GM12878 (cell line): ENCODE measurements around the gene COX6B1. TPM values are rescaled to one million over a fixed set of nuclear protein-coding genes. Genes with fewer than 3 reads are reported as not detected.

ENCODE experiments used
- BCL11A ChIP-seq: IDR thresholded peaks from 2 replicates; pipeline ENCODE4 v1.6.1; 2011; ENCODE audit warnings: low read depth, low read length
- CREB1 ChIP-seq: IDR thresholded peaks from 2 replicates; pipeline ENCODE4 v1.6.1; 2012; ENCODE audit warnings: low read depth, mild to moderate bottlenecking, inconsistent platforms
- CREM ChIP-seq: IDR thresholded peaks from 2 replicates; pipeline ENCODE4 v1.6.1; 2014; ENCODE audit warnings: antibody characterized with exemption, low read depth
- CTCF ChIP-seq, 3 experiments: IDR thresholded peaks in 2 of 3; conservative IDR thresholded peaks in 1 of 3; 2 replicates each; pipeline ENCODE4 v1.5.1; 2011; ENCODE audit warnings: low read depth in 3 of 3, low read length in 3 of 3, mild to moderate bottlenecking in 3 of 3, control low read depth in 2 of 3, moderate library complexity in 2 of 3, inconsistent platforms in 1 of 3, mixed read lengths in 1 of 3; ENCODE audit not compliant: control insufficient read depth in 2 of 3, insufficient read depth in 1 of 3; ENCODE audit errors: extremely low read depth in 1 of 3
- IKZF2 ChIP-seq, 2 experiments: fragments of 450-650 bp; IDR thresholded peaks; 2 replicates each; pipeline ENCODE4 v1.6.1; 2017; ENCODE audit warnings: mild to moderate bottlenecking in 2 of 2, moderate library complexity in 2 of 2
- MYB ChIP-seq: fragments of 150-350 bp; IDR thresholded peaks from 2 replicates; pipeline ENCODE4 v1.6.1; 2014; ENCODE audit warnings: mild to moderate bottlenecking, low read depth, low read length, borderline replicate concordance
- NR2F1 ChIP-seq: fragments of 450-650 bp; conservative IDR thresholded peaks from 2 replicates; pipeline ENCODE4 v1.6.1; 2017; ENCODE audit warnings: mild to moderate bottlenecking
- POLR2AphosphoS5 ChIP-seq: IDR thresholded peaks from 2 replicates; pipeline ENCODE4 v1.6.1; 2011; ENCODE audit warnings: mild to moderate bottlenecking, low read length, inconsistent platforms
- SPI1 ChIP-seq: IDR thresholded peaks from 2 replicates; pipeline ENCODE4 v1.6.1; 2011; ENCODE audit warnings: low read depth, mild to moderate bottlenecking, low read length, moderate library complexity, borderline replicate concordance; ENCODE audit not compliant: insufficient read depth
- STAT1 ChIP-seq: fragments of 450-650 bp; conservative IDR thresholded peaks from 2 replicates; pipeline ENCODE4 v1.6.1; 2014; ENCODE audit warnings: antibody characterized with exemption, mild to moderate bottlenecking
- TCF12 ChIP-seq: IDR thresholded peaks from 2 replicates; pipeline ENCODE4 v1.6.1; 2011; ENCODE audit warnings: low read depth, mild to moderate bottlenecking, low read length
- ZNF274 ChIP-seq: IDR thresholded peaks from one replicate; pipeline ENCODE4 v1.8.0; 2011; ENCODE audit not compliant: insufficient read length, insufficient read depth
- ZZZ3 ChIP-seq: IDR thresholded peaks from 2 replicates; pipeline ENCODE4 v1.6.1; 2011; ENCODE audit warnings: low read depth; ENCODE audit not compliant: control insufficient read depth, insufficient read length
- polyA plus RNA-seq, 11 experiments: library from polyadenylated mRNA; depleted of rRNA in 4 of 11; unstranded in 6 of 11; stranded (reverse) in 5 of 11; fragments of >200 nt; fragmentation: Nextera tagmentation in 4 of 11; fragmentation: Illumina TruSeq in 1 of 11; extraction: Ambion mirVana in 4 of 11; extraction: Trizol in 1 of 11; gene quantifications; 1 replicate in 1 of 11; 2 replicates in 10 of 11; pipeline versions ENCODE4 v1.2.1 to v1.2.3, GENCODE V29; 2011 to 2016; ENCODE audit warnings: inconsistent platforms in 2 of 11, missing spikeins in 2 of 11, low read depth in 1 of 11
- total RNA-seq, 4 experiments: library from RNA; depleted of rRNA in 3 of 4; stranded (reverse); fragments of >200 nt in 3 of 4; fragmentation: Illumina TruSeq in 1 of 4; extraction: Trizol in 1 of 4; gene quantifications; 2 replicates each; pipeline versions ENCODE4 v1.2.1 to v1.2.3, GENCODE V29; 2013 to 2021
- TF ChIP-seq, protein P1 (sequence below): IDR thresholded peaks from 2 replicates; pipeline ENCODE4 v1.6.1; 2011; ENCODE audit warnings: low read depth, low read length, improper control_type of control experiment, borderline replicate concordance
- TF ChIP-seq, protein P2 (sequence below): fragments of 450-650 bp; formaldehyde crosslinking; IDR thresholded peaks from 2 replicates; pipeline ENCODE4 v1.5.0; 2022; ENCODE audit warnings: mild to moderate bottlenecking, missing genetic modification characterization
- TF ChIP-seq, protein P3 (sequence below): fragments of 450-650 bp; conservative IDR thresholded peaks from 2 replicates; pipeline ENCODE4 v1.6.1; 2017; ENCODE audit warnings: mild to moderate bottlenecking, moderate library complexity
- TF ChIP-seq, protein P4 (sequence below): IDR thresholded peaks from 2 replicates; pipeline ENCODE4 v1.6.1; 2011; ENCODE audit warnings: low read depth, mild to moderate bottlenecking, low read length, moderate library complexity, borderline replicate concordance; ENCODE audit errors: extremely low read depth

The COX6B1 gene
- total and polyA plus RNA-seq, 10 of the 15 experiments (the other 5 are each of a cell fraction or from before 2014, with no cell fraction given) = 500 to 1,700 (median 862) TPM

- TF ChIP-seq, protein P1, sequence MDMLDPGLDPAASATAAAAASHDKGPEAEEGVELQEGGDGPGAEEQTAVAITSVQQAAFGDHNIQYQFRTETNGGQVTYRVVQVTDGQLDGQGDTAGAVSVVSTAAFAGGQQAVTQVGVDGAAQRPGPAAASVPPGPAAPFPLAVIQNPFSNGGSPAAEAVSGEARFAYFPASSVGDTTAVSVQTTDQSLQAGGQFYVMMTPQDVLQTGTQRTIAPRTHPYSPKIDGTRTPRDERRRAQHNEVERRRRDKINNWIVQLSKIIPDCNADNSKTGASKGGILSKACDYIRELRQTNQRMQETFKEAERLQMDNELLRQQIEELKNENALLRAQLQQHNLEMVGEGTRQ = no peak
- TF ChIP-seq CTCF (IDR thresholded peaks at IDR 0.05 in 2 of 3, conservative IDR thresholded peaks at IDR 0.05 in 1 of 3; ENCODE audit: control insufficient read depth in 2 of 3, extremely low read depth in 1 of 3, insufficient read depth in 1 of 3, low read depth in 3 of 3, low read length in 3 of 3) (no peak), STAT1 (no peak), MYB (no peak), CREM (peak; percentile 64; the same call in 1 of the 2 replicates), ZZZ3 (no peak), ZNF274 (no peak), BCL11A (0 out of 2 replicates have a peak, but pooled peaks have one; percentile 6), CREB1 (peak; percentile 56; the same call in 1 of the 2 replicates), TCF12 (peak; percentile 51; the same call in 1 of the 2 replicates), POLR2AphosphoS5 (no peak), IKZF2 (IDR thresholded peaks at IDR 0.05) (peak; percentile 64 to 72; a peak in 2 of 4 replicates), NR2F1 (peak; percentile 27; the same call in 1 of the 2 replicates), SPI1 (peak; percentile 70)
- TF ChIP-seq, protein P2, sequence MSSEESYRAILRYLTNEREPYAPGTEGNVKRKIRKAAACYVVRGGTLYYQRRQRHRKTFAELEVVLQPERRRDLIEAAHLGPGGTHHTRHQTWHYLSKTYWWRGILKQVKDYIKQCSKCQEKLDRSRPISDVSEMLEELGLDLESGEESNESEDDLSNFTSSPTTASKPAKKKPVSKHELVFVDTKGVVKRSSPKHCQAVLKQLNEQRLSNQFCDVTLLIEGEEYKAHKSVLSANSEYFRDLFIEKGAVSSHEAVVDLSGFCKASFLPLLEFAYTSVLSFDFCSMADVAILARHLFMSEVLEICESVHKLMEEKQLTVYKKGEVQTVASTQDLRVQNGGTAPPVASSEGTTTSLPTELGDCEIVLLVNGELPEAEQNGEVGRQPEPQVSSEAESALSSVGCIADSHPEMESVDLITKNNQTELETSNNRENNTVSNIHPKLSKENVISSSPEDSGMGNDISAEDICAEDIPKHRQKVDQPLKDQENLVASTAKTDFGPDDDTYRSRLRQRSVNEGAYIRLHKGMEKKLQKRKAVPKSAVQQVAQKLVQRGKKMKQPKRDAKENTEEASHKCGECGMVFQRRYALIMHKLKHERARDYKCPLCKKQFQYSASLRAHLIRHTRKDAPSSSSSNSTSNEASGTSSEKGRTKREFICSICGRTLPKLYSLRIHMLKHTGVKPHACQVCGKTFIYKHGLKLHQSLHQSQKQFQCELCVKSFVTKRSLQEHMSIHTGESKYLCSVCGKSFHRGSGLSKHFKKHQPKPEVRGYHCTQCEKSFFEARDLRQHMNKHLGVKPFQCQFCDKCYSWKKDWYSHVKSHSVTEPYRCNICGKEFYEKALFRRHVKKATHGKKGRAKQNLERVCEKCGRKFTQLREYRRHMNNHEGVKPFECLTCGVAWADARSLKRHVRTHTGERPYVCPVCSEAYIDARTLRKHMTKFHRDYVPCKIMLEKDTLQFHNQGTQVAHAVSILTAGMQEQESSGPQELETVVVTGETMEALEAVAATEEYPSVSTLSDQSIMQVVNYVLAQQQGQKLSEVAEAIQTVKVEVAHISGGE = no peak
- TF ChIP-seq, protein P3, sequence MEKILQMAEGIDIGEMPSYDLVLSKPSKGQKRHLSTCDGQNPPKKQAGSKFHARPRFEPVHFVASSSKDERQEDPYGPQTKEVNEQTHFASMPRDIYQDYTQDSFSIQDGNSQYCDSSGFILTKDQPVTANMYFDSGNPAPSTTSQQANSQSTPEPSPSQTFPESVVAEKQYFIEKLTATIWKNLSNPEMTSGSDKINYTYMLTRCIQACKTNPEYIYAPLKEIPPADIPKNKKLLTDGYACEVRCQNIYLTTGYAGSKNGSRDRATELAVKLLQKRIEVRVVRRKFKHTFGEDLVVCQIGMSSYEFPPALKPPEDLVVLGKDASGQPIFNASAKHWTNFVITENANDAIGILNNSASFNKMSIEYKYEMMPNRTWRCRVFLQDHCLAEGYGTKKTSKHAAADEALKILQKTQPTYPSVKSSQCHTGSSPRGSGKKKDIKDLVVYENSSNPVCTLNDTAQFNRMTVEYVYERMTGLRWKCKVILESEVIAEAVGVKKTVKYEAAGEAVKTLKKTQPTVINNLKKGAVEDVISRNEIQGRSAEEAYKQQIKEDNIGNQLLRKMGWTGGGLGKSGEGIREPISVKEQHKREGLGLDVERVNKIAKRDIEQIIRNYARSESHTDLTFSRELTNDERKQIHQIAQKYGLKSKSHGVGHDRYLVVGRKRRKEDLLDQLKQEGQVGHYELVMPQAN = no peak
- TF ChIP-seq, protein P4, sequence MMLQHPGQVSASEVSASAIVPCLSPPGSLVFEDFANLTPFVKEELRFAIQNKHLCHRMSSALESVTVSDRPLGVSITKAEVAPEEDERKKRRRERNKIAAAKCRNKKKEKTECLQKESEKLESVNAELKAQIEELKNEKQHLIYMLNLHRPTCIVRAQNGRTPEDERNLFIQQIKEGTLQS = no peak
These were observed 38.2 kb upstream of the COX6B1 start (continued) for GRCh38 chr19:35609851-35610353.
